HepG2 (cell line): ENCODE results near the gene HELT.

Experiments used
- CTCF ChIP-seq: sonication (generic); formaldehyde crosslinking; IDR thresholded peaks from 2 replicates; pipeline ENCODE4 v1.5.0; 2020; ENCODE audit warnings: mild to moderate bottlenecking, missing genetic modification reagents, moderate library complexity
- FOXJ3 ChIP-seq: sonication (generic); formaldehyde crosslinking; IDR thresholded peaks from 2 replicates; pipeline ENCODE4 v1.4.0; 2020; ENCODE audit warnings: missing genetic modification reagents, mild to moderate bottlenecking, borderline replicate concordance
- HMGXB4 ChIP-seq, 2 experiments: sonication (generic) in 1 of 2; formaldehyde crosslinking in 1 of 2; IDR thresholded peaks; 2 replicates each; pipeline versions ENCODE4 v1.4.0 to v1.6.1; 2018 to 2020; ENCODE audit warnings: missing genetic modification reagents in 2 of 2, borderline replicate concordance in 1 of 2, low read depth in 1 of 2, mild to moderate bottlenecking in 1 of 2, missing biosample characterization in 1 of 2
- MXI1 ChIP-seq: IDR thresholded peaks from 3 replicates; pipeline ENCODE4 v1.6.1; 2012; ENCODE audit warnings: low read depth, low read length, inconsistent platforms, borderline replicate concordance
- NFE2L2 ChIP-seq: fragments of 150-350 bp; IDR thresholded peaks from 2 replicates; pipeline ENCODE4 v1.6.1; 2014; ENCODE audit warnings: low read length
- PBX3 ChIP-seq: sonication (generic); formaldehyde crosslinking; IDR thresholded peaks from 2 replicates; pipeline ENCODE4 v1.8.1; 2023; ENCODE audit warnings: missing genetic modification reagents, inconsistent platforms, borderline replicate concordance
- RFX5 ChIP-seq: IDR thresholded peaks from 2 replicates; pipeline ENCODE4 v1.6.1; 2011; ENCODE audit warnings: low read depth, low read length, improper control_type of control experiment
- TCF12 ChIP-seq, 2 experiments: fragments of 450-650 bp in 1 of 2; sonication (generic) in 1 of 2; formaldehyde crosslinking in 1 of 2; IDR thresholded peaks; 2 replicates each; pipeline versions ENCODE4 v1.6.1 to v1.8.0; 2017 to 2022; ENCODE audit warnings: antibody characterized with exemption in 1 of 2, mild to moderate bottlenecking in 1 of 2, missing genetic modification reagents in 1 of 2, moderate library complexity in 1 of 2
- ZBTB34 ChIP-seq: sonication (generic); formaldehyde crosslinking; IDR thresholded peaks from 2 replicates; pipeline ENCODE4 v1.8.0; 2022; ENCODE audit warnings: mild to moderate bottlenecking, missing genetic modification reagents
- ZBTB7A ChIP-seq: sonication (generic); formaldehyde crosslinking; IDR thresholded peaks from 2 replicates; pipeline ENCODE4 v1.8.0; 2022; ENCODE audit warnings: mild to moderate bottlenecking, missing genetic modification reagents
- ZNF333 ChIP-seq: sonication (generic); formaldehyde crosslinking; IDR thresholded peaks from 2 replicates; pipeline ENCODE4 v1.4.0; 2020; ENCODE audit warnings: mild to moderate bottlenecking, missing genetic modification reagents, borderline replicate concordance

GRCh38 chr4:185017964-185018772, at the start of gene HELT:
- TF ChIP-seq ZBTB34: no peak
- no peak for TF ChIP-seq TCF12 (IDR thresholded peaks at IDR 0.05)
- no peak for TF ChIP-seq TCF12 (CRISPR knock-in tag; IDR thresholded peaks at IDR 0.05)
- no peak for TF ChIP-seq PBX3 (CRISPR knock-in tag)
- no peak for TF ChIP-seq MXI1
- no peak for TF ChIP-seq HMGXB4 (CRISPR knock-in tag; IDR thresholded peaks at IDR 0.05; ENCODE audit: borderline replicate concordance in 1 of 2, low read depth in 1 of 2)
- no peak for TF ChIP-seq RFX5
- no peak for TF ChIP-seq NFE2L2
- no peak for TF ChIP-seq CTCF (CRISPR knock-in tag)
- no peak for TF ChIP-seq ZBTB7A (CRISPR knock-in tag)
- TF ChIP-seq ZNF333 (CRISPR knock-in tag): no peak
- TF ChIP-seq FOXJ3: no peak
